ENCODE data around the gene CBX1. TPM values are rescaled to one million over a fixed set of nuclear protein-coding genes. Genes with fewer than 3 reads are reported as not detected.

Gene CBX1
- total RNA-seq, 1 donor from 2014 or later = 181 TPM

DNA sequence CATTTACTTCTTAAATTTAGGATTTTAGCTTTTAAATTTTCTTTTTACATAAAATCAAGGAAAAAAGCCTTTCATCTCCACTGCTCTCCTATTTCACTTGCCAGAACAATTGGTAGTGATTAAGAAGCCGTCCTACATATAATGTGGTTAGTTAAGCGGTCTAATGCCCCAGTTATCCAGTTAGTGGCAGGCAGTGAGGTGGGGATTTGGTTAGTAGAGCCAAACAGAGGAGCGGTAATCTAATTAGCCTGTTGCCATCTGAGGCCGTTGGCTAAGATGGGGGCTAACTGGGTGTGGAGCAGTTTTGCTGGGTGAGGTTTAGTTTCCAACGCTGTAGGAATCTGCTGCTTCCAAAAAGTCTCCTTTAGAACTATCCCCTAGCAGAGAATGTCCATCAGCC lies 28.7 kb upstream of the CBX1 start:
- Mint-ChIP-seq H3K27ac (no peak overlapping the region), H3K27me3 (peaks cover 8% of the 10 kb centered on the region), H3K36me3 (ENCODE audit: insufficient read depth) (peaks cover 4% of the 10 kb centered on the region), H3K4me1 (ENCODE audit: low read depth) (no peaks in the 10 kb centered on the region), H3K4me3 (ENCODE audit: low read depth) (no peak overlapping the region), H3K9me3 (ENCODE audit: low read depth) (no peaks in the 10 kb centered on the region)
- no peak for DNase-seq (ENCODE audit: low spot score, unreplicated experiment)
- TF ChIP-seq, protein P1, sequence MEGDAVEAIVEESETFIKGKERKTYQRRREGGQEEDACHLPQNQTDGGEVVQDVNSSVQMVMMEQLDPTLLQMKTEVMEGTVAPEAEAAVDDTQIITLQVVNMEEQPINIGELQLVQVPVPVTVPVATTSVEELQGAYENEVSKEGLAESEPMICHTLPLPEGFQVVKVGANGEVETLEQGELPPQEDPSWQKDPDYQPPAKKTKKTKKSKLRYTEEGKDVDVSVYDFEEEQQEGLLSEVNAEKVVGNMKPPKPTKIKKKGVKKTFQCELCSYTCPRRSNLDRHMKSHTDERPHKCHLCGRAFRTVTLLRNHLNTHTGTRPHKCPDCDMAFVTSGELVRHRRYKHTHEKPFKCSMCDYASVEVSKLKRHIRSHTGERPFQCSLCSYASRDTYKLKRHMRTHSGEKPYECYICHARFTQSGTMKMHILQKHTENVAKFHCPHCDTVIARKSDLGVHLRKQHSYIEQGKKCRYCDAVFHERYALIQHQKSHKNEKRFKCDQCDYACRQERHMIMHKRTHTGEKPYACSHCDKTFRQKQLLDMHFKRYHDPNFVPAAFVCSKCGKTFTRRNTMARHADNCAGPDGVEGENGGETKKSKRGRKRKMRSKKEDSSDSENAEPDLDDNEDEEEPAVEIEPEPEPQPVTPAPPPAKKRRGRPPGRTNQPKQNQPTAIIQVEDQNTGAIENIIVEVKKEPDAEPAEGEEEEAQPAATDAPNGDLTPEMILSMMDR (IDR thresholded peaks at IDR 0.05; ENCODE audit: unreplicated experiment) = no peak

- Mint-ChIP-seq H3K4me3 (ENCODE audit: low read depth) (no peak overlapping the region), H3K27me3 (peaks cover 7% of the 10 kb centered on the region), H3K4me1 (ENCODE audit: low read depth) (no peaks in the 10 kb centered on the region), H3K9me3 (ENCODE audit: low read depth) (no peaks in the 10 kb centered on the region), H3K36me3 (ENCODE audit: insufficient read depth) (peaks cover 4% of the 10 kb centered on the region), H3K27ac (no peak overlapping the region)
- TF ChIP-seq, protein P1 (IDR thresholded peaks at IDR 0.05; ENCODE audit: unreplicated experiment) = no peak
- no peak for DNase-seq (ENCODE audit: low spot score, unreplicated experiment)
Observed at GRCh38 chr17:48128400-48128799, 27.1 kb upstream of the CBX1 start.

DNA sequence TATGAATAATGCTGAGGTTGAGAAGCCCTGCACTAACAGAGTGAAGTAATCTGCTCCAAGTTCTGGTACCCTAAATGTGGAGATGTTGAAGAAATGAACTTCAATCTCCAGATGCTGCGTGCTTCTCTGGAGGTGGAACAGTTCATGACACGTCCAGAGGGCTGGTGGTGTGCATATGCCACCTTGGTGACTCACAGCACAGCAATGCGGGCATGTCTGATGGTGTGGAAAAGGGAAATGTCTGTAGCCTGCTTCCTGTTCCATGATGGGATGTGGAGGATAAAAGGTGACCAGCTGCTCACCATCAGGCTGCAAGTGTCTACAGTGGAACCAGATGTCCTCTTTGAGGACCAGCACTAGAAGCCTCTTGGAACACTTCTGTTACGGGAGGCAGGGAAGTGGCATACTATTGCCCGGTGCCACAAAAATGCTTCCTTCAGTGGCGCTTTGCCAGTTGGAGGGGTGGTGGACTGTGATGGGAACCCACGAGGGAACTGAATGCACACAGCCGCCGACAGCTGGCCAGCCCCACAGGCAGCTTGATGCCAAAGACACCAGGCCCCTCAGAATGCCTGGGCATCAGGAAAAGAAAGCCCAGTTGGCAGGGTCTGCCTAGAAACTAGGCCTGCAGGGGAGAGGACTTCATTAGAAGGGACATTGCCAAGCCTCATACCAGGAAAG lies 26.2 kb upstream of the CBX1 start:
- Mint-ChIP-seq H3K4me3 (ENCODE audit: low read depth) (no peak overlapping the region), H3K9me3 (ENCODE audit: low read depth) (no peaks in the 10 kb centered on the region), H3K27me3 (peaks cover 4% of the 10 kb centered on the region), H3K36me3 (ENCODE audit: insufficient read depth) (peaks cover 7% of the 10 kb centered on the region), H3K4me1 (ENCODE audit: low read depth) (no peaks in the 10 kb centered on the region), H3K27ac (no peak overlapping the region)
- DNase-seq (ENCODE audit: low spot score, unreplicated experiment) = no peak
- TF ChIP-seq, protein P1 (IDR thresholded peaks at IDR 0.05; ENCODE audit: unreplicated experiment) = no peak

GRCh38 chr17:48126532-48126850 lies 25.2 kb upstream of the CBX1 start:
- H3K4me1 Mint-ChIP-seq (ENCODE audit: low read depth) = no peaks in the 10 kb centered on the region
- no peaks in the 10 kb centered on the region for H3K9me3 Mint-ChIP-seq (ENCODE audit: low read depth)
- H3K4me3 Mint-ChIP-seq (ENCODE audit: low read depth) = no peak overlapping the region
- TF ChIP-seq, protein P1 (IDR thresholded peaks at IDR 0.05; ENCODE audit: unreplicated experiment) = no peak
- no peak overlapping the region for H3K27ac Mint-ChIP-seq
- H3K36me3 Mint-ChIP-seq (ENCODE audit: insufficient read depth) = peaks cover 9% of the 10 kb centered on the region
- H3K27me3 Mint-ChIP-seq = peaks cover 4% of the 10 kb centered on the region
- no peak for DNase-seq (ENCODE audit: low spot score, unreplicated experiment)

DNA sequence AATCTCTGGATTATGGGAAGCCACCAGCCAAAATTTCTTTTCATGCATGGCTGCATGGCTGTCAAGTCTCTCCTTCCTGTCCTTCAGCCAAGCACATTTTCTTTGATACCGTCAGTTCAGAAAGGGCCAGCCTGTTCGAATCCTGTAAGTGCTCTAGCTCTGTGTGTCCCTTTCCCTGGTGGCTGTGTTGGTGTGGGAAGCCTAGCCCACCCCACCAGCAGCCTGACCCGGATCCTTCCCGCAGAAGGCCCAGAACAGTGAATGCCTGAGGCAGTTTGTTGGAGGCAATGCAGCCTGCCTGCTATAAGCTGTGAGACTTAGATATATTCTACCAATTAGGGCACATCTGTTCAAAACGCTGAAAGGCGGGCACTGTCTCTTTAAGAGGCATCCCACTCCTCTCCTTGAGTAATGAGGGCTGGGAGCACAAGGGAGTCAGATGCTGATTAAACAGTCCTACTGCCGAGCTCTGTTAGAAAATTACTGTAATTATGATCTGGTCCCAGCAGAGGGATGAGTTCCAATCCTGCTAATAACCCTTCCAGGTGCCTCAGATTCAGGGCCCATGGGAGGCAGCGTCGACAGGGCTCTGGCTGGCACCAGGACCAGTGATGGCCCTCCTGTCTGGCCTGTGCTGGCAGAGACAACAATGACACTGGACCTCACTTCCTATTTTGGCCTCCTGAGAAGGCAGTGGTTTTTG lies 24.7 kb upstream of the CBX1 start:
- DNase-seq (ENCODE audit: low spot score, unreplicated experiment) = no peak

More for the DNA sequence above, 24.7 kb upstream of the CBX1 start:
- Mint-ChIP-seq H3K27me3 (peaks cover 1% of the 10 kb centered on the region), H3K36me3 (ENCODE audit: insufficient read depth) (peaks cover 12% of the 10 kb centered on the region), H3K4me1 (ENCODE audit: low read depth) (no peaks in the 10 kb centered on the region), H3K4me3 (ENCODE audit: low read depth) (no peak overlapping the region), H3K27ac (no peak overlapping the region), H3K9me3 (ENCODE audit: low read depth) (no peaks in the 10 kb centered on the region)
- TF ChIP-seq, protein P1 (IDR thresholded peaks at IDR 0.05; ENCODE audit: unreplicated experiment) = no peak

Measured in progenitor cell of endocrine pancreas (in vitro differentiated cells).